IMR-90 (cell line): ENCODE data around the gene SH3RF3.

ENCODE experiments used
- BHLHE40 ChIP-seq: fragments of 150-350 bp; IDR thresholded peaks from 2 replicates; pipeline ENCODE4 v1.6.1; 2016; ENCODE audit warnings: mild to moderate bottlenecking, low read depth, low read length
- CEBPB ChIP-seq: IDR thresholded peaks from 2 replicates; pipeline ENCODE4 v1.6.1; 2012; ENCODE audit warnings: low read depth, low read length, improper control_type of control experiment
- CHD1 ChIP-seq: IDR thresholded peaks from 2 replicates; pipeline ENCODE4 v1.6.1; 2012; ENCODE audit warnings: low read depth, low read length, improper control_type of control experiment
- CTCF ChIP-seq: conservative IDR thresholded peaks from 2 replicates; pipeline ENCODE4 v1.5.1; 2012; ENCODE audit warnings: mild to moderate bottlenecking, low read depth, low read length, improper control_type of control experiment
- NFE2L2 ChIP-seq: fragments of 150-350 bp; IDR thresholded peaks from 2 replicates; pipeline ENCODE4 v1.6.1; 2016; ENCODE audit warnings: low read depth, mild to moderate bottlenecking, low read length
- POLR2A ChIP-seq: IDR thresholded peaks from 2 replicates; pipeline ENCODE4 v1.6.1; 2012; ENCODE audit warnings: mild to moderate bottlenecking, low read depth, low read length
- RAD21 ChIP-seq: IDR thresholded peaks from 2 replicates; pipeline ENCODE4 v1.6.1; 2012; ENCODE audit warnings: low read length, improper control_type of control experiment
- RCOR1 ChIP-seq: IDR thresholded peaks from 2 replicates; pipeline ENCODE4 v1.6.1; 2012; ENCODE audit warnings: mild to moderate bottlenecking, low read length, improper control_type of control experiment; ENCODE audit not compliant: insufficient replicate concordance
- RFX5 ChIP-seq: IDR thresholded peaks from 2 replicates; pipeline ENCODE4 v1.8.0; 2012; ENCODE audit warnings: low read depth, mild to moderate bottlenecking, low read length, moderate library complexity
- SMC3 ChIP-seq: fragments of 150-350 bp; IDR thresholded peaks from 2 replicates; pipeline ENCODE4 v1.6.1; 2016; ENCODE audit warnings: low read depth, mild to moderate bottlenecking, antibody characterized with exemption, low read length, moderate library complexity
- TF ChIP-seq, protein P1 (sequence below): fragments of 150-350 bp; IDR thresholded peaks from 2 replicates; pipeline ENCODE4 v1.6.1; 2017; ENCODE audit warnings: mild to moderate bottlenecking, antibody characterized with exemption, low read length, low read depth
- TF ChIP-seq, protein P2 (sequence below): fragments of 150-350 bp; IDR thresholded peaks from 2 replicates; pipeline ENCODE4 v1.6.1; 2016; ENCODE audit warnings: low read depth, mild to moderate bottlenecking, low read length, moderate library complexity, borderline replicate concordance

DNA sequence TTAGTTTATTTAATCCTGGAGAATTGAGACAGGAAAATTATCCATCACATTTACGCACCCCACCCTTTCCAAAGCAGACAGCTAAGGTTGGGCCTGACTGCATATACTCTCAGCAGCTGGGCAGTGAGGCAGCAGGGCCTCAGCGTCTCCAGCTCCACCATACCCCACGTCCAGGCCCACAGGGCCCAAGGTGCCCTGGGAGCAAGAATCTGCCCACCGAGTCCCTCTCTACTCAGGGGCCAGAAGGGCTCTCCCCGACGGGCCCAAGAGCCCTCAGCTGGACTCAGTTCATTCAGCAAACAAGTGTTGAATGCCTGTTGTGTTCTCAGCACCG lies 358.5 kb downstream of the SH3RF3 start:
- TF ChIP-seq SMC3: no peak
- TF ChIP-seq CEBPB: no peak
- TF ChIP-seq NFE2L2: no peak
- no peak for TF ChIP-seq POLR2A
- TF ChIP-seq, protein P1, sequence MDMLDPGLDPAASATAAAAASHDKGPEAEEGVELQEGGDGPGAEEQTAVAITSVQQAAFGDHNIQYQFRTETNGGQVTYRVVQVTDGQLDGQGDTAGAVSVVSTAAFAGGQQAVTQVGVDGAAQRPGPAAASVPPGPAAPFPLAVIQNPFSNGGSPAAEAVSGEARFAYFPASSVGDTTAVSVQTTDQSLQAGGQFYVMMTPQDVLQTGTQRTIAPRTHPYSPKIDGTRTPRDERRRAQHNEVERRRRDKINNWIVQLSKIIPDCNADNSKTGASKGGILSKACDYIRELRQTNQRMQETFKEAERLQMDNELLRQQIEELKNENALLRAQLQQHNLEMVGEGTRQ: no peak
- TF ChIP-seq RAD21: no peak
- no peak for TF ChIP-seq CTCF
- TF ChIP-seq BHLHE40: no peak; the same call in 1 of the 2 replicates
- TF ChIP-seq, protein P2, sequence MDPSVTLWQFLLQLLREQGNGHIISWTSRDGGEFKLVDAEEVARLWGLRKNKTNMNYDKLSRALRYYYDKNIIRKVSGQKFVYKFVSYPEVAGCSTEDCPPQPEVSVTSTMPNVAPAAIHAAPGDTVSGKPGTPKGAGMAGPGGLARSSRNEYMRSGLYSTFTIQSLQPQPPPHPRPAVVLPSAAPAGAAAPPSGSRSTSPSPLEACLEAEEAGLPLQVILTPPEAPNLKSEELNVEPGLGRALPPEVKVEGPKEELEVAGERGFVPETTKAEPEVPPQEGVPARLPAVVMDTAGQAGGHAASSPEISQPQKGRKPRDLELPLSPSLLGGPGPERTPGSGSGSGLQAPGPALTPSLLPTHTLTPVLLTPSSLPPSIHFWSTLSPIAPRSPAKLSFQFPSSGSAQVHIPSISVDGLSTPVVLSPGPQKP: no peak
- no peak for TF ChIP-seq RFX5
- no peak for TF ChIP-seq RCOR1
- no peak for TF ChIP-seq CHD1
